ENCODE results near the gene PSD2.
A peak's percentile ranks its signal among the peaks of the same experiment; 100 is the strongest.

Gene PSD2

DNA sequence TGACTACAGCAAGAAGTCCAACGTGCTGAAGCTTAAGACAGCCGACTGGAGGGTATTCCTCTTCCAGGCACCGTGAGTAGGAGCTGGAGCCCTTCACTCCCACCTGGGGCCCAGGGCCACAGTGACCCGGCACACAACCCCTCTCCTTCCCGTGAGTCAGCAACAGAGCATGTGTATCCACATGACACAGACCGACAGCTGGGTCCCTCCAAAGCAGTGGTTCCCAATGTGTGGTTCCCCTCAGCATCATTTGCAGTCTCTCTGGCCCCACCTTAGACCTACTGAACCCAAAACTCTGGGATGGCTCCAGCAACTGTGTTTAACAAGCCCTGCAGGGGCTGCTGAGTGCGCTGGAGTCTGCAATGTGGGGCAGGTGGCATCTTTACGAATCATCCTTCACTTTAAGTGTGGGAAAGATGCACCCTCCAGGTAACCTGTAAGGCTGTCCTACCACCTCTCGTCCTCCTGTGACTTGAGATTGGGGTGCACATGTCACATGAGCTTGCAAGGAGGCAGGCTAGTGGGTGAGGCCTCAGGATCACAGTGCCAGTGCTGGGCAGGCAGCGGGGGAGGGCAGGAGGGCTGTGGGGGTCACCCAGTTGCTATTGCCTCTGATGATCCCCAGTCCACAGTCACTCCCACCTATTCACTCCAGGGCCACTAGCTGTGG, 42.2 kb downstream of the PSD2 start:
- no peak for DNase-seq (ENCODE audit: low spot score)

DNA sequence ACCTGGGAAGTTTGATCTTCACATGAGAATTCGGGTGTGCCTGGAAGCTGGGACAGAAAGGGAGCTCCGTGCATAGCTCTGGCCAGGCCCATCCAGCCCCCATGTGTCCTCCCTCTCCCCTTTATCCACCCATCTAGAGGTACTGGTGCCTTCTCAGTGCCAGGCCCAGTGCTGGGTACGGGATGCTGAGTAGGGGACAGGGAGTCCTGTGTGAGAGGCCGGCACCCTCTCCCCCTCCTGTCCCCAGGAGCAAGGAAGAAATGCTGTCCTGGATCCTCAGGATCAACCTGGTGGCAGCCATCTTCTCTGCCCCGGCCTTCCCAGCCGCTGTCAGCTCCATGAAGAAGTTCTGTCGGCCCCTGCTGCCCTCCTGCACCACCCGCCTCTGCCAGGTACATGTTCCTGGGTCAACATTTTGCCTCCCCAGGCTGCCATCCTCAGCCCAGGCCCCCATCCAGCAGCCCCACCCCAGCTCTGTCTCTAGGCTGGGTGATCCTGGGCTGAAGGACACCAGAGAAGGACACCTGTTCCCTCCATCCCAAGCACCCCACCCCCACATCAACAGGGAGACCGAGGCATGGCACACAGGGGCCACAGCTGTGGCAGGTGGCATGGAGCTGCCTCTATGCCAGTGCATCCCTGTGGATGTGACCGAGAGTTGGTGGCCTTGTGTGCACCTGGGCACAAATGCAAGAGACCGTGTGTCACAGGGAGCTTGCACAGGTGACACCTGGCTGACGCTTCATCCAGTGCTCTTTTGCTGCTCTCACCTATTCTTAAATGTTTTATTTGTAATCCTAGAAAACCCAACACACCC, 43.0 kb downstream of the PSD2 start:
- no peak for DNase-seq (ENCODE audit: low spot score)

DNA sequence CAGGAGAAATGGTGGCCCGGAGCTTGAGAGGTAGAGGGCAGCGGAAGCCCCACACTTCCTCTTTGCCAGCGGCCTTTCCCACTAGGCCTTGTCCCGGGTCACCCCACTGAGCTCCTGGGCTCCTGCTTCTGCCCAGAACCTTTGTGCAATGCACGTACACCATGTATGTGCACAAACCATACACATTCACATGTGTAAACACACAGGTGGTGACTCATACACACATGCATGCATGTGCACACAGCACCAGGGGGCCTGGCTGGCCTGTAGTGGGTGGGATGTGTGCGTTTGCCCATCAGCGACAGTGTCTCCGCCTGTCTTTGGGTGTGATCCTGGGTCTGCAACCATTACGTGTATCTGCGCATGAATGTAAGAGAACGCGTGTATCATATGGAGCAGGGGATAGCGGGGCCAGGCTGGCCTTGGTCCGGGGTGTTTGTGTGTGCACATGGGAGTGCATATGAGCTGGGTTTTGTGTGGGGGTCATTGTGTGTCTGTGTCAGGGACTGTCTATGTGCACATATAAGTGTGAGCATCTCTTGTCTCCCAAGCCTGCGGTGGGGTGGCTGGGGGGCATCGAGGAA, 43.7 kb downstream of the PSD2 start:
- DNase-seq (ENCODE audit: low spot score), result no peak

DNA sequence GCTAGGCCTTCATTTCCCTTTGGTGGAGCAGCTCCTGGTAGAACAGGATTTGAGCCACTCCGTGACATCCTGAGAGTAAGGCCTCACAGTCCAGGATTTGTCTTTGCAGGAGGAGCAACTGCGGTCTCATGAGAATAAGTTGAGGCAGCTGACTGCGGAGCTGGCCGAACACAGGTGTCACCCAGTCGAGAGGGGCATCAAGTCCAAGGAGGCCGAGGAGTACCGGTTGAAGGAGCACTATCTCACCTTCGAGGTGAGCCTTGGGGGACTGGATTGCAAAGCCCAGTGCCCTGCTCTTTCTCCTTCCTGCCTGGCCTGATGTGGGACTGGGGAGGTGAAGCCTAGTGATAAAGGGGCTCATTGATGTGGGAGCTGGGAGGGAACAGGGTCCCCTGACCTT, 44.3 kb downstream of the PSD2 start:
- DNase-seq (ENCODE audit: low spot score), result no peak

DNA sequence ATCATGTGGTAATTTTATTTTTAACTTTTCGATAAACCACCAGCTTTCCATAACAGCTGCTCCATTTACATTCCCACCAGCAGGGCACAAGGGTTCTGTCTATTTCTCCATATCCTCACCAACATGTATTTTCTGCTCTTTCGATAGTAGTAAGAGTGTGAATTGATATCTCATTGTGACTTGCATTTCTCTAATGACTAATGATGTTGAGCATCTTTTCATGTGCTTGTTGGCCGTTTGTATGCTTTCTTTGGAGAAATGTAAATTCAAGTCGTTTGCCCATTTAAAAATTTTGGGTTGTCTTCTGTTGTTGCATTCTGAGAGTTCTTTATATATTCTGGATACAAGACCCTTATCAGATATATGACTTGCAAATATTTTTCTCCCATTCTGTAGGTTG, 45.9 kb downstream of the PSD2 start:
- no peak for DNase-seq (ENCODE audit: low spot score)

DNA sequence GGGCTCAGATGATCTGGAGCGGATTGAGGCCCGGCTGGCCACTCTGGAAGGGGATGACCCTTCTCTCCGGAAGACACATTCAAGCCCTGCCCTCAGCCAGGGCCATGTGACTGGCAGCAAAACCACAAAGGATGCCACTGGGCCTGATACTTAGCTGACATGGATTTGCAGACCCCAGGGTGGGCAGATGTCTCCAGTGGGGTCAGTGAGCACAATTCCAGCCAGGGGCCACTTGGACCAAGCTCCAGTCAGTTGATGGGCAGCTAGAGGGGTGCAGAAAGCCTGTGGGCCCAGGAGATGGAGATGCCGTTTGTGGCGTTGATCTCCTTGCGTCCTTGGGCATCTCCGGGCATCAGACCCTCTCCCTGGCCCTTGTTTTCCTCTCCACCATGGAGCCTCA, 46.7 kb downstream of the PSD2 start:
- DNase-seq (ENCODE audit: low spot score), result no peak

DNA sequence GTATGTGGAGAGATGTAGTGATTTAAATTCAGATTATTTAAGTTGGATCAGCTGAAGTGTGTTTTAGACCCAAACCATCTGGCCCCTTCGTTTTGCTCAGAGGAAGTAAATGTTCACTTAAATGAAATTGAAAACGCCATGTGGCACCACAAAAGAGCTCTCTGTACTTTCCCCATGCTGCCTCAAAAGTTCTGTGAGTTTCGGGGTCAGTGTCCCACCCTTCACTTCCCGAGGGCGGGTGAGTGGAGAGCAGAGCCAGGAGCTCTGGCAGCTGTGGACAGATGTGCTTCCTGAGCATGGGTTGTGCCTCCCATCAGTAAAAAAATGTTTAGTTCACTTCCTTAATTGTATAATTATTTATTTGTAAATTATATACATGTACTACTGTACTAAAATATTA, 48.4 kb downstream of the PSD2 start:
- DNase-seq (ENCODE audit: low spot score), result no peak

DNA sequence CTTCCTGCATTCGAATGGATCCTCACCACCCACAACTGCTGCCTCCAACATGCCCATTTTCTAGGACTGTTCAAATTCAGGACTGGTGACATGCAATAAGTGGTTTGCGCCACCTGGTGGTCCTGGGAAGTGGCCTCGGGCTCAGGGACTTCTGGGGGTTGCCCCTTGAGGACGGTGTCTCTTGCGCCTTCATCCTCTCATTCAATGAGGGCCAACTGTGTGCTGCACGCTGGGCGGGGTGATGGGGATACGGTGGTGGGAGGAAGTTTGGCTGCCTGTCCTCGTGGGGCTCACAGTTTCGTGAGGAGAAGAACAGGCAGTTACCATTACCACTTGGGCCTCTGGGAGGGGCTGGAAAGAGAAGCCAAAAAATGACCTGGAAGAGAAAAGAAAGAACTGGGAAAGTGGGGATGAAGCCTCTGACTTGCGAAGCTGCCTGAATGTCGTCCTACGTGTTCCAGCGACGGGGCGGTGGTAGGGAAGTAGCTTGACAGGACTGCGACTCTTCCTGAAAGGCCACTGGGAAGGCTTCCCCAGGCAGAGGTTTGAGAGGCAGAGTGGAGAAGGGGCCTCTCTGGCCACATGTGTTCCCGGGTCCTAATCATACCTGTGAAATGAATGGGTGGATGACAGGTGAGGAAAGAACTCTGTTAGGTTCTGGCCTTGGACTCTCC, 49.0 kb downstream of the PSD2 start:
- peak; percentile 86 for DNase-seq (ENCODE audit: low spot score)

DNA sequence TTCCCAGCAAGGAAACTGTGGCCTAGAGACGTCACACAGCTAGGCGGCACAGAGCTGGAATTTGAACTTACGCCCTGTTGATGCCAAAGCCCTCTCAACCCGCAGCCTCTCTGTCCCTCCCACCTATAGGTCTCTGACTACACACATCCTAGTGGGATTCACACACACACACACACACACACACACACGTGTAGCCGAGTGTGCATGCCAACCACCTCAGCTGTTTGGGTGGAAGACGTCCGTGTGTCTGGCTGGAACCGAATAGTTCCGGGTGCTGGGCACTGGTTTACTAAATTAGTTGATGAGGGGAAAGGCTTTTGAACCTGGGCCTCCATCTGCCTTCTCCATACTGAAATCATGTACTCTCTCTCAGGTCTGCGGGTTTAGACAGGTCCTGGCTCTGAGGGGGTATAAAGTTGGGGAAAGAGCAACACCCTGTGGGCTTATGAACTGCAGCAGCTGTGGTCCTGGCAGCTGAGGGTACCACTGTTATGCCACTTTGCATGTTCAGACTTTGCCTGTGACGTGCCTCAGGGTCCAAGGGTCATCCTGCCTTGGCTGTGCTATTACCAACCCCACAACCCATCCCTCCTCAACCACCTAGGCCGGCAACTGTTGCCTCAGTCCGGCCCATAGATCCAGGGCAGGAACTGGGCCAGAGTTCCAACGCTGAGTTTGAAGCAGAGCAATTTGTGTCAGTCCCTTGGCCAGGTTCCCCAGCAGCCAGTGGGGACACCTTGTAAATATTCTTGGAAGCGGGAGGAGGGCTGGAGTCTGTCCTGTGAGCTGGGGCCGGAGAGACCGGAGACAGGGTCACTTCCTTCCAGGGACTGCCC, 50.5 kb downstream of the PSD2 start:
- DNase-seq (ENCODE audit: low spot score), result peak; percentile 53

DNA sequence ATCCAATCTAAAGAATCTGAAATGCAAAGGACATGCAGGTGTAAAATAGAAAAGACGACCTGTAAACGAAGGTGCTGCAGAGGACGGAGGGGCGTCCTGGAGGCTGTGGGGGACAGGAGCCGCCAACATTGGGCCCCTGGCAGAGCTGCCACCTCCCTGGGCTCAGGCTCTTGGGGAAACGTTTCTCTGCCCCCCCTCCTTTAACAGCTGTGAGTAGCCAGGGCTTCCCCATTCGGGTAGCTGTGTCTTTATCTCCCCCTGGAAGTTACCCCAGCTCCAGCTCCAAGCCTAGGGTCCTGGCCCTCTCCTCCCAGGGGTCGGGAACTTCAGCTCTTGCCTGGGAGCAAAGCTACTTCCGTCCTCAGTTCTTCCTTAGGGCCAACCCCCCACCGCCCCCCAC, 51.5 kb downstream of the PSD2 start:
- DNase-seq (ENCODE audit: low spot score), result no peak

DNA sequence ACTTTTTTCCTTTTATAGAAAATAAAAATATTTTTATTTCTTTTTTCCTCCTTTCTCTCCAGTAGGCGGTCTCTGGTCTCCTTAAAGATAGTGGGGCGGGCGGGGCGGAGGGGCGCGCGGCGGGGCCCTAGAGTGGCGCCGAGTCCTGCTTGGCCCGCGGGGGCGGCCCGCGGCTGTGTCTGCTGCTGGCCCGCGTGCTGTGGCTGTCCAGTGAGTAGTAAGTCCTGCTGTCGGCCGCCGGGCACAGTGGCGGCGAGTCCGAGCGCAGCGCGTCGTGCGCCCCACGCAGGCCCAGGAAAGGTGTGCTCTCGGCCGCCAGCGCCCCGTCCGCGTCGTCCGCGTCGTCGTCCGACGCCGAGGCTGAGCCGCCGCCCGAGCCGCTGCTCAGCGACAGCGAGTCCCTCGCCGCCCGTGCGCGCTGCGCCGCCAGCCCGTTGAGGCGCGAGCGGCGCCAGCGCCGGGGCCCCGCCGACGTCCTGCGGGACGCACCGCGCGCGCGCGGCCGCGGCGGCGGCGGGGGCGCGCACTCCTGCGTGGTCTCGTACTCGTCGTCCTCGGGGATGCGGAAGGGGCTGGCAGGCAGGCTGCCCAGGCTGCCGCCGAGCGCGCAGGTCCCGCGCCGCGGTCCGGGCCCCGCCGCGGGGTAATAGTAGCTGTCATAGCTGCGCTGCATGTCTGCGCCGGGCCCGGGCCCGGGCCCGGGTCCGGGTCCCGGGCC, 52.3 kb downstream of the PSD2 start:
- DNase-seq (ENCODE audit: low spot score), result no peak

DNA sequence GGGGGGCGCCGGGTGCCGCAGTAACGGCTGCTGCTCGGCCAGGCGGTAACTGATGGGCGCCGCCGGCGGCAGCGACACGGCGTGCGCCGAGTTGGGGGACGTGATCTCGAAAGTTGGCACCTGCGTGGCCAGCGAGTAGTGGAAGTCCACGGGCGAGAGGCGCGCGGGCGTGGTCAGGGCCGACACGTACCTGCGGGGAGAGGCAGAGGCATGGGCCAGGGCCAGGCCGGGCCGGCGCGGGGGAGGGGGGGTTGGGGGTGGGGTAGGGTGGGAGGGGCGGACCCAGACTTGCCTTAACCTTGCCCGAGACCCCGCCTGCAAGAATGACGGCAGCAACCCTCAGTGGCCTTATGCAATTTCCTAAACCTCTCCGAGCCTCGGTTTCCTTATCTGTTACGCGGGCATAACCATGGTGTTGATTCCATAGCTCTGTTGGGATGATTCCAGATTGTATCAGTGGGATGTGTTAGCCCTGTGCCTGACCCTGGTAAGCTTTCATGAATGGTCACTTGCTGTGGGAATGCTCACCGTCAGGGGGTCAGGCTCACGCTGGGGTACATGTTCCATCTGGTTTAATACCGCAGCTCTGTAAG, 53.0 kb downstream of the PSD2 start:
- no peak for DNase-seq (ENCODE audit: low spot score)

DNA sequence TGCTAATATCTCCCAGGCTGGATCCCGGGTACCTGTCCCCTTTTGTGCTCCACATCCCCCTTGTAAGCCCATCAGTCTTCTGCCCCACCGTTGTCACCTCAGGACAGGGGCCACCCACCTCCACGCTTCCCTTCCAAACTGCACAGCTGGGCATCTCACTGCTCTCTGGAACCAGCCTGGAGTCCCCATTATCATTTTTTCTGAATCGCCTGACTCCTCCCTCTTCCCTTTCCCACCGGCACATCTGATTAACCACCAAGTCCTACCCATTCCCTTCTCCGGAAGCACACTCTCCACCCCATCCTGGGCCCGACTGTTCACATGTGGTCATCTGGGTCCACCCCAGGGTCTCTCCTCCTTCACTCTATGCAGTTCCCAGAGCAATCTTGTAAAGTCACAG, 53.9 kb downstream of the PSD2 start:
- DNase-seq (ENCODE audit: low spot score), result no peak

DNA sequence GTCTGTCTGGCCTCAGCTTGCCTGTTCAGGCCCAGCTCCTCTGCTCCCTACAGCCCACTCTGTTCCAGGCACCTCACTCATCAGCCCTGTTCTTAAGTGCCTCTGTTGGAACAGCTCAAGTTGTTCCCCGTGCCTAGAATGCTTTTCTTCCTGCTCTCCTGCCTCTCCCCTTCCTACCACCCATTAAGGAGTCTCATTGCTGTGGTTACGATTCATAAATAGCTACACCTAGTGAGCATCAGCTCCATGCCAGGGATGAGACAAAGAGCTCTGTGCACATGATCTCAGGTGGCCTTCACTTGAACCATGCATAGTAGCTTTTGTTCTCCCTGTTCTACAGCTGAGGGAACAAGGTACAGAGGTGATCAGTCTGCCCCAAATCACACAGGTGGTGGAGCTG, 54.3 kb downstream of the PSD2 start:
- DNase-seq (ENCODE audit: low spot score), result no peak

DNA sequence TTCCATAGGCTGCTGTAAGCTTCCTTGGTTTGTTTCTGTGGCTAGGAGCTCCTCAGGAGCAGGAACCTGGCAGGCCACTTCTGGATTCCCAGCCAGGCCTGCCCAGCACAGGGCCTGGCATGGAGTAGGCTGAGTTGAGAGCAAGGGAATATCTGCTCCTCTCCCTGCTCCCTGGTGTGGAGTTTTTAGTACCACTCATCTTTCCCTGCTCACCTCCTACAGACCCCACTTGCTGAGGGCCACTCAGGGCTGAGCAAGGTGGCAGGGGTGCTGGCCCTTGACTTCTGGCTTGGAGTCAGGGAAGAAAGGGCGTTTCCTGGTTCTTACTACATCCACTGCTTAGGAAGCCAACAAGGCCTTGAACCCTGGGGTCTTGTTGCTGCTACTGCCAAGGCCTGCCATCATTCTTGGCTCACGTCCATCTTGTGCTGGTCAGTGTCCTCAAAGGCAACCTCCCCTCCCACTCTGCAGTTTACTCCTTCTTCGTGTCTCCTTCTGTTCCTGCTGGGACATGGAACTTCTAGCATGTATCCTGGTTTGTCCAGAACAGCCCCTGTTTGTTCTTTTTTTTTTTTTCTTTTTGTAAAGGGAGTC, 54.9 kb downstream of the PSD2 start:
- DNase-seq (ENCODE audit: low spot score), result no peak

DNA sequence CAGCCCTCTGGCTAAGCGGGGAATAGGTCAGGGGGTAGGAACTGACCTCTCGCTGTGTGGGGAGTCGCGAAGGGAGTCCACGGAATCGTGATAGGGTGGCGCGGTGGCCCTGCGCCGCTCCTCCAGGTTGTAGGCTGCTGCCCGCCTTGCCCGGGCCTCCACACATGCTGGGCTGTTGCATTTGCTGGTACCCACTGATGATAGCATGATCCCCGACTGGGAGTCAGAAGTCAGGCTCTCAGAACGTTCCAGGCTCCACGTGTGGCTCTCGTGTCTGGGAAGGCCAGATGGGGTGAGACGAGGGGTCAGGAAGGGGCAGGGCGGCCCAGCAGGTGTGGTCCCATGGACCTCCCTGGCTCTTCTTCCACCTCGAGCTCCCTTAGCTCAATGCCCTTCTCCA, 56.0 kb downstream of the PSD2 start:
- no peak for DNase-seq (ENCODE audit: low spot score)

DNA sequence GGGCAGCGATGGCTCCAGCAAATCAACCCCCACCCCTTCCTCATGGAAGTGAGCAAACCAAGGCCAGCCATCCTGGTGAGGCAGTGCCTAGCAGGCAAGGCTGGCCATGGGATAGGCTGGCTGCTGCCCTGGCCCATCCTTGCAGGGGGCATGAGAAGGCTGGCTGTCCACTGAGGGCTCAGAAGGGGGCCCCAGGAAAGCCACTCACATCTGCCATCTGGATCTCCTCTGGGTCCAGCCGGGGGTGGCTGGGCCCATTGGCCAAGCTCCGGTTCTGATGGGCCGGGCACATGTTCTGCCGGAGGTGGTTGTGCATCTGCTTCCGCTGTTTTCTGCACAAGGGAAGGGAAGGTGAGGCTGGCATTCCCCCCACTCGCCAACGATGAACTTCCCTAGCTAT, 57.1 kb downstream of the PSD2 start:
- DNase-seq (ENCODE audit: low spot score), result no peak

DNA sequence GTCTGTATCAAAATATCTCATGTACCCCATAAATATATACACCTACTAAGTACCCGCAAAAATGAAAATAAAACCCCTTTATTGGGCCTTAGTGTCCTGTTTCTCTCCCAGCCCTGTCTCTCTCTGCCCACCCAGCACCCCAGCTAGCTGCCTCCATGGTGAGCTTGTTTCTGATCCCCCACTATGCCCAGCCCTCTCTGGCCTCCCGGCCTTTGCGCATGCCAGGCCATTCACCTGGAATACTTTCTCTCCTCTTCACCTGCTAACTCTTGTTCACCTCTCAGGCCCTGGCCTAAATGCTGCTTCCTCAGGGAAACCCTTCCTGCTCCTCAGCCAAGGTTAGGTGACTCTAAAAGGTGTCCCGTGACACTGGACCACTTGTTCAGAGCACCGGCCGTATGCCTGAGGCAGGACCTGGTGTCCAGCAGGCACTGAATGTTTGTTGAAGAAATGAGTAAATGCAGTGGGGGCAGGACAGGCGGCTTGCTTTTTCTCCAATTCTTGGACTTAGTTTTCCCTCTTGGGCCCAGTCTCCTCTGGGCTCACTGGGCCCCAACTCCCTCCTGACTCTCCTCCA, 58.5 kb downstream of the PSD2 start:
- no peak for DNase-seq (ENCODE audit: low spot score)

DNA sequence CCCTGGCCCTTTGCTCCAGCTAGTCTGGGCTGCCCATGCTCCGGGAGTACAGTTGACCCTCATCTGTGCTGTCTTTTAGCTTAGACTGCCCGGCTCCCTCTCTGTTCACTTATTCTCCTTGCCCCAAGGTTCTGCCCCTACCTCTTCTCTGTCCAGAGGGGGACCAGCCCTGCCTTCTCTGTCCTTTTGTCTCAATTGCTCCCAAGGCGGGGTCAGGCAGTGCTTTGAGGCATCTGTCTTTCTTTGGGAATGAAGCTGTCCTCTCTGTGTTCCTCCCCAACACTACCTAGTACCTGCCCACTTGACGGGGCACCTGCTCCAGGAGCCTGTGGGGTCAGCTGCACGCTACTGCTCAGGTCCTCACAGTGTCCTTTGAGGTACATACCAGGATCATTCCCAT, 59.3 kb downstream of the PSD2 start:
- DNase-seq (ENCODE audit: low spot score), result no peak

DNA sequence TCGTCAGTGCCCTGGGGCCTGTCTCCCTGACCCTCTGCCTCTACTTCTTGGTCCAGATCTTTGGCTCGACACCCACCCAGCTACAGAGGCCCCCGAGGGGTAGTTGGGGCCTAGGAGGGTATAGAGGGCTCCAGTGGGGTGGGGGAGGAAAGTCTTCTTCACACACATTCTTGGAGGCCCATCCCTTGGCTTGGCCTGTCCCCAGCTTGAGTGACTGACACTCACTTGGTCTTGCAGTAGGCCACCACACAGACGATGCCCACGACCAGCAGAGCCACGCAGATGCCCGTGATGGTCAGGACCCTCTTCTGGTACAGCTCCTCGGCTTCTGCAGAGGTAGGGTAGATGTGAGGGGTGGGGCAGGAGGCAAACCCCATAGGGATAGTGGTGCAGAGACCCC, 59.8 kb downstream of the PSD2 start:
- DNase-seq (ENCODE audit: low spot score), result no peak
